A549 (cell line): Measurements from ENCODE around the gene MKNK1. TPM values are rescaled to one million over a fixed set of nuclear protein-coding genes. Genes with fewer than 3 reads are reported as not detected.

Experiments
- ATAC-seq, 2 experiments: fragments of 200-7000 bp in 1 of 2; fragments of >200 bp in 1 of 2; cut with Nextera tagmentation in 1 of 2; cut with Tn5 transposase in 1 of 2; 3 replicates each; pipeline versions ENCODE4 v1.8.0 to v1.9.1; 2018 to 2020; ENCODE audit warnings: mild to moderate bottlenecking in 1 of 2, moderate library complexity in 1 of 2
- CTCF ChIA-PET: fragments of 300-600 bp; sonication (Branson Sonifier 250); formaldehyde crosslinking; extraction: SDS; loops from one replicate; lab custom pipeline; 2021; ENCODE audit warnings: antibody characterized with exemption, inconsistent platforms; lab: Yijun Ruan, JAX
- POLR2A ChIA-PET: fragments of 350-600 bp; formaldehyde crosslinking; extraction: SDS; loops from one replicate; lab custom pipeline; 2021; ENCODE audit warnings: antibody characterized with exemption, inconsistent platforms; lab: Yijun Ruan, JAX
- DNase-seq, 2 experiments: peaks; one replicate each; pipeline versions ENCODE4 v3.0.0 to v3.0.0-alpha.2; 2011 to 2016; ENCODE audit warnings: low read depth in 1 of 2, low spot score in 1 of 2
- FAIRE-seq: peaks from 2 replicates; lab custom pipeline; 2011; peaks lifted over from hg19 to GRCh38; lab: Jason Lieb, UNC
- H3K27ac ChIP-seq, 2 experiments: fragments of >200 bp; sonication (Bioruptor Twin); formaldehyde crosslinking; 3 replicates each; pipeline ENCODE4 v1.5.1; 2016 to 2017
- H3K4me1 ChIP-seq: fragments of >200 bp; sonication (Bioruptor Twin); formaldehyde crosslinking; 3 replicates; pipeline ENCODE4 v1.6.1; 2016
- H3K4me2 ChIP-seq: fragments of >200 bp; sonication (Bioruptor Twin); formaldehyde crosslinking; 3 replicates; pipeline ENCODE4 v1.6.1; 2016
- H3K4me3 ChIP-seq: fragments of >200 bp; sonication (Bioruptor Twin); formaldehyde crosslinking; 3 replicates; pipeline ENCODE4 v1.5.1; 2016
- H3K9me3 ChIP-seq: fragments of >200 bp; sonication (Bioruptor Twin); formaldehyde crosslinking; 3 replicates; pipeline ENCODE4 v1.6.1; 2016
- ATOH8 ChIP-seq: fragments of 250-450 bp; sonication (Bioruptor Pico); IDR thresholded peaks from 2 replicates; pipeline ENCODE4 v1.5.0; 2020; ENCODE audit warnings: low read depth, mild to moderate bottlenecking, moderate library complexity
- CBX8 ChIP-seq: fragments of 200-600 bp; sonication (generic); IDR thresholded peaks from 2 replicates; pipeline ENCODE4 v1.6.1; 2016
- CHD2 ChIP-seq: fragments of 150-350 bp; IDR thresholded peaks from 2 replicates; pipeline ENCODE4 v1.6.1; 2014; ENCODE audit warnings: low read length; ENCODE audit not compliant: partially characterized antibody
- EHF ChIP-seq: fragments of 250-450 bp; sonication (Bioruptor Pico); IDR thresholded peaks from 2 replicates; pipeline ENCODE4 v1.5.0; 2020; ENCODE audit warnings: mild to moderate bottlenecking
- EHMT2 ChIP-seq: fragments of 200-600 bp; sonication (generic); IDR thresholded peaks from 2 replicates; pipeline ENCODE4 v1.6.1; 2016; ENCODE audit warnings: antibody characterized with exemption, low read depth, mild to moderate bottlenecking, moderate library complexity
- EP300 ChIP-seq, 2 experiments: fragments of >200 bp; sonication (Bioruptor Twin); formaldehyde crosslinking; IDR thresholded peaks; 2 replicates in 1 of 2; 3 replicates in 1 of 2; pipeline ENCODE4 v1.6.1; 2016 to 2017
- FOSB ChIP-seq: fragments of 250-450 bp; sonication (Bioruptor Pico); IDR thresholded peaks from 2 replicates; pipeline ENCODE4 v1.5.0; 2020; ENCODE audit warnings: mild to moderate bottlenecking, moderate library complexity
- FOSL2 ChIP-seq, 2 experiments: fragments of 450-650 bp in 1 of 2; fragments of >200 bp in 1 of 2; sonication (Bioruptor Twin) in 1 of 2; formaldehyde crosslinking; IDR thresholded peaks; 2 replicates each; pipeline versions ENCODE4 v1.5.0 to v1.6.1; 2016 to 2020; ENCODE audit warnings: mild to moderate bottlenecking in 1 of 2, moderate library complexity in 1 of 2
- GATA3 ChIP-seq: IDR thresholded peaks from 2 replicates; pipeline ENCODE4 v1.6.1; 2012; ENCODE audit warnings: borderline replicate concordance
- HOXB13 ChIP-seq: fragments of 250-450 bp; sonication (Bioruptor Pico); IDR thresholded peaks from 2 replicates; pipeline ENCODE4 v1.5.0; 2020; ENCODE audit warnings: low read depth, mild to moderate bottlenecking, moderate library complexity
- JUN ChIP-seq, 2 experiments: fragments of >200 bp; sonication (Bioruptor Twin); formaldehyde crosslinking; IDR thresholded peaks; 2 replicates in 1 of 2; 3 replicates in 1 of 2; pipeline ENCODE4 v1.6.1; 2016 to 2017
- KDM1A ChIP-seq: fragments of 200-600 bp; sonication (generic); IDR thresholded peaks from 2 replicates; pipeline ENCODE4 v1.6.1; 2016; ENCODE audit warnings: low read depth, mild to moderate bottlenecking
- MAZ ChIP-seq: fragments of 150-350 bp; IDR thresholded peaks from 2 replicates; pipeline ENCODE4 v1.6.1; 2014; ENCODE audit warnings: antibody characterized with exemption, low read depth, low read length, borderline replicate concordance
- MYC ChIP-seq: IDR thresholded peaks from 2 replicates; pipeline ENCODE4 v1.6.1; 2012; ENCODE audit warnings: mild to moderate bottlenecking, inconsistent platforms, low read length, improper control_type of control experiment, borderline replicate concordance
- PHF8 ChIP-seq: fragments of 200-600 bp; sonication (generic); IDR thresholded peaks from 2 replicates; pipeline ENCODE4 v1.6.1; 2016; ENCODE audit warnings: low read depth, mild to moderate bottlenecking, antibody characterized with exemption, moderate library complexity, borderline replicate concordance
- RAD21 ChIP-seq, 2 experiments: fragments of >200 bp in 1 of 2; sonication (Bioruptor Twin) in 1 of 2; formaldehyde crosslinking in 1 of 2; IDR thresholded peaks in 1 of 2; conservative IDR thresholded peaks in 1 of 2; 2 replicates in 1 of 2; 3 replicates in 1 of 2; pipeline ENCODE4 v1.6.1; 2012 to 2018; ENCODE audit warnings: inconsistent platforms in 1 of 2
- RCOR1 ChIP-seq: fragments of 150-350 bp; IDR thresholded peaks from 2 replicates; pipeline ENCODE4 v1.6.1; 2014; ENCODE audit warnings: antibody characterized with exemption, low read length, low read depth
- REST ChIP-seq: fragments of 200-600 bp; sonication (generic); IDR thresholded peaks from 2 replicates; pipeline ENCODE4 v1.6.1; 2016; ENCODE audit warnings: antibody characterized with exemption, mild to moderate bottlenecking, moderate library complexity
- RFX5 ChIP-seq: fragments of 450-650 bp; IDR thresholded peaks from 2 replicates; pipeline ENCODE4 v1.7.1; 2014; ENCODE audit warnings: antibody characterized with exemption, mild to moderate bottlenecking, moderate library complexity
- RNF2 ChIP-seq: fragments of 200-600 bp; sonication (generic); IDR thresholded peaks from 2 replicates; pipeline ENCODE4 v1.6.1; 2016; ENCODE audit warnings: low read depth, mild to moderate bottlenecking, antibody characterized with exemption, moderate library complexity, borderline replicate concordance
- SMC3 ChIP-seq: fragments of >200 bp; sonication (Bioruptor Twin); formaldehyde crosslinking; IDR thresholded peaks from 3 replicates; pipeline ENCODE4 v1.6.1; 2018; ENCODE audit warnings: inconsistent platforms
- TP53 ChIP-seq: fragments of 250-450 bp; sonication (Bioruptor Pico); IDR thresholded peaks from 2 replicates; pipeline ENCODE4 v1.5.0; 2021; ENCODE audit warnings: mild to moderate bottlenecking, moderate library complexity
- USF2 ChIP-seq: fragments of 450-650 bp; IDR thresholded peaks from 2 replicates; pipeline ENCODE4 v1.6.1; 2014; ENCODE audit warnings: antibody characterized with exemption
- ZC3H11A ChIP-seq: fragments of 450-650 bp; IDR thresholded peaks from 2 replicates; pipeline ENCODE4 v1.6.1; 2014; ENCODE audit warnings: antibody characterized with exemption, mild to moderate bottlenecking
- ZSCAN20 ChIP-seq: fragments of 250-450 bp; sonication (Bioruptor Pico); IDR thresholded peaks from 2 replicates; pipeline ENCODE4 v1.8.0; 2022; ENCODE audit warnings: mild to moderate bottlenecking, moderate library complexity
- WGBS: methylation state at CpG from one replicate; pipeline ENCODE4 v1.1.6; 2017; ENCODE audit errors: missing lambda C conversion rate; 5-methylcytosine and 5-hydroxymethylcytosine counted together
- polyA plus RNA-seq, 4 experiments: library from polyadenylated mRNA; depleted of rRNA in 3 of 4; stranded (reverse); fragments of >200 nt; fragmentation: RNase III in 1 of 4; extraction: RNeasy Plus Mini Kit Qiagen cat#74134 plus additional on column Dnase treatment in 1 of 4; gene quantifications; 2 replicates in 3 of 4; 3 replicates in 1 of 4; pipeline ENCODE4 v1.2.3, GENCODE V29; 2011 to 2017

MKNK1 gene
- polyA plus RNA-seq, 2 of the 4 experiments (the other 2 are of a cell fraction): 20.8 to 28.4 TPM

- Histone ChIP-seq H3K9me3 (no peaks in the 10 kb centered on the region), H3K27ac (no peak overlapping the region), H3K4me1 (no peaks in the 10 kb centered on the region), H3K4me3 (no peak overlapping the region), H3K4me2 (no peak overlapping the region)
- FAIRE-seq (no peak), ATAC-seq (no peak), DNase-seq (no peak)
- TF ChIP-seq GATA3: no peak
- TF ChIP-seq REST: no peak
- no peak for TF ChIP-seq ATOH8 (CRISPR knock-in tag)
- no peak for TF ChIP-seq USF2
- no CpG with 5 or more reads among the region's 8 CpGs for WGBS
- CTCF ChIA-PET: interaction anchor here (1.0 to 1.4 kb wide), 3 partner anchors 46 to 82 kb away, joined by 3 to 5 read pairs (median 4); partner anchors contain the start of gene MKNK1
- POLR2A ChIA-PET: no interaction called here
These were observed 45.1 kb downstream of the MKNK1 start for GRCh38 chr1:46558966-46559365.

- no peak overlapping the region for H3K4me3 ChIP-seq
- ATAC-seq: no peak
- no peak overlapping the region for H3K27ac ChIP-seq
- no peak for DNase-seq
- FAIRE-seq: no peak
- TF ChIP-seq ZSCAN20 (CRISPR knock-in tag) (no peak), SMC3 (no peak), CHD2 (no peak)
- ChIA-PET CTCF (interaction anchor here (1.0 to 1.4 kb wide), 2 partner anchors 46 to 81 kb away, joined by 3 to 5 read pairs; partner anchors contain the start of gene MKNK1), POLR2A (no interaction called here)
- no peaks in the 10 kb centered on the region for H3K9me3 ChIP-seq
- WGBS: 91% methylated on average over 17 of the region's 20 CpGs
- no peaks in the 10 kb centered on the region for H3K4me1 ChIP-seq
- no peak overlapping the region for H3K4me2 ChIP-seq
These were observed 45.7 kb downstream of the MKNK1 start for GRCh38 chr1:46558141-46558963.

GRCh38 chr1:46557403-46557802 is 46.7 kb downstream of the MKNK1 start:
- no peak for FAIRE-seq
- no peak for TF ChIP-seq MAZ
- no peak for TF ChIP-seq EHF (CRISPR knock-in tag)
- TF ChIP-seq RAD21 (conservative IDR thresholded peaks at IDR 0.05 in 1 of 2, IDR thresholded peaks at IDR 0.05 in 1 of 2): no peak
- TF ChIP-seq ATOH8 (CRISPR knock-in tag): no peak
- TF ChIP-seq PHF8: no peak
- TF ChIP-seq FOSB: no peak
- no peak for TF ChIP-seq HOXB13
- no peak for TF ChIP-seq KDM1A
- no peak for TF ChIP-seq TP53 (CRISPR knock-in tag)
- no peak for TF ChIP-seq ZC3H11A
- TF ChIP-seq EP300 (IDR thresholded peaks at IDR 0.05): no peak
- no peak for TF ChIP-seq JUN (IDR thresholded peaks at IDR 0.05)
- no peak for TF ChIP-seq RCOR1
- TF ChIP-seq MYC: no peak
- no peak for TF ChIP-seq FOSL2 (IDR thresholded peaks at IDR 0.05)
- TF ChIP-seq FOSL2 (CRISPR knock-in tag; IDR thresholded peaks at IDR 0.05): no peak
- no peak for TF ChIP-seq EHMT2
- no peak for TF ChIP-seq SMC3
- TF ChIP-seq RNF2: no peak
- no peak for TF ChIP-seq RFX5
- TF ChIP-seq CBX8: no peak
- WGBS: 78% methylated on average over 5 of the region's 5 CpGs

More at GRCh38 chr1:46557403-46557802, 46.7 kb downstream of the MKNK1 start:
- no peaks in the 10 kb centered on the region for H3K4me1 ChIP-seq
- DNase-seq (no peak), ATAC-seq (no peak)
- ChIA-PET POLR2A (no interaction called here), CTCF (no interaction called here)
- no peak overlapping the region for H3K4me2 ChIP-seq
- no peak overlapping the region for H3K4me3 ChIP-seq
- H3K9me3 ChIP-seq: no peaks in the 10 kb centered on the region
- no peak overlapping the region for H3K27ac ChIP-seq
